HG02623 (cell line): ENCODE measurements around the gene ASTE1.
"Not testable (repeated sequence)": the region's sequence is repeated elsewhere in the genome, so short reads cannot be mapped to it uniquely, and the experiment has no call there.

ENCODE experiments used
- ATAC-seq: cut with Tn5 transposase; IDR thresholded peaks from one replicate; pipeline ENCODE4 v1.9.1; 2021; ENCODE audit warnings: moderate library complexity; ENCODE audit not compliant: unreplicated experiment

ASTE1 gene

DNA sequence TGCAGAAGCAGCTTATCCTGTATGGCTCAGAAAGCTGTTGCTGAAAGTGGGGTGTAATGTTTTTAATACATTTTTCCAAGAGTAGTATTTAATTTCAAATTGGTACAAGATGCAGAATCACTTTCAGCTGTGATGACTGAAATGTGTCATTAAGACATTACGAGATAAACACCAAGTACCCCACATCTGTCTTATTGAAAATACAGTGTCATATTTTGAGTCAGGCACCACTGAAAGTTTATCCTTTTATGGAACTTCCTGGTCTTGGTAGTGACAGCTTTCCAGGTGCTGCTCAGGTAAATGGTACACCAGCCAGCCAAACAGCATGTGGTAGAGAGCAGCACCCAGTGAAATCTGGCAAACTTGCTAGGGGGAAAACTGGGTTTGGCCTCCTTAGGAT lies 16.9 kb downstream of the ASTE1 start:
- no peak for ATAC-seq

DNA sequence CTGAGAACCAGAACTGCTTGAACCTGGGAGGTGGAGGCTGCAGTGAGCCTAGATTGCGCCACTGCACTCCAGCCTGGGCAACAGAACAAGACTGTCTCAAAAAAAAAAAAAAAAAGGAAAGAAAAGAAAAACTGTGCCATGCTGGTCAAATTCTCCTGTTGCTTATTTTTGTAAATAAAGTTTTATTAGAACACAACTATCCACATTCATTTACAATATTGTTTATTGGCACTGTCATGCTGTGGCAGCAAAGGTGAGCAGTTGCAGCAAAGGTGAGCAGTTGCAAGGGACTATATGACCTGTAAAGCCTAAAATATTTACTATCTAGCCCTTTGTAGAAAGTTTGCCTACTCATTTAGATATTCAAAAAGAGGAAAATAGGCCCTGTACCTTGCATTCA lies 18.3 kb downstream of the ASTE1 start:
- no peak for ATAC-seq

DNA sequence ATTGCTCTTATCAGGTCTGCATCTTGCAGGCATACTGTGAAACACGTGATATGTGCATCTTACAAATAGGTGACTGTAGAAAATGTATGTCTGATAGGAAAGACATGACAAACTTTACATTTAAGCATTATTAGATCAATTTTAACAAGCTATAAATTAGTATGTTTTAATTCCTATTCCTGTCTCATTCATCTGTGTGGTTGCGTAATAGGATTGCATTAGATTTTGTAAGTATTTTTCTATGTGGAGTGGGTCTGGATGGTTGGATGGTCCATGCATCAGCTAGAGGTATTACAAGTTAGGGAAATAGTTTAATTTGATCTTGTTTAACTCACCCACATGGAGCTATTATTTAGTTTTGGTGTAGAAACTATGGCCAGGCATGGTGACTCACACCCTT lies 18.8 kb downstream of the ASTE1 start:
- ATAC-seq, result no peak

DNA sequence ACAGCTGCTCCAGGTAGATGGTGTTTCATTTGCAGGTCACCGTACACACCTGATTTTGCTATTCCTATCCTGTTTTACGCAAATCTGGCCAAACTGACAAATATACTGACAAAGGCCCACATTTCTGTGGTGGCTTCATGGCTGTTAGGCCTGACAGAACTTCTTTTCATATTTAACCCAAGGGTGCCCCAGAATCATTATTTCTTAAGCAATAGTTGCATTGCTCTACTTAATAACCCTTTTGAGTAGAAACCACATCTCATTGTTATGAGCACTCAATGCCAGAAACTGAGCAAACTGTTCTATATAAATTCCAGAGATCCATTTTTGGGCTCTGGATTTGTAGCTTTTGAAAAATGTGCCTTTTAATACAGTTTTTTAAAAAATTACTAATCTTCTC lies 19.4 kb downstream of the ASTE1 start:
- no peak for ATAC-seq

DNA sequence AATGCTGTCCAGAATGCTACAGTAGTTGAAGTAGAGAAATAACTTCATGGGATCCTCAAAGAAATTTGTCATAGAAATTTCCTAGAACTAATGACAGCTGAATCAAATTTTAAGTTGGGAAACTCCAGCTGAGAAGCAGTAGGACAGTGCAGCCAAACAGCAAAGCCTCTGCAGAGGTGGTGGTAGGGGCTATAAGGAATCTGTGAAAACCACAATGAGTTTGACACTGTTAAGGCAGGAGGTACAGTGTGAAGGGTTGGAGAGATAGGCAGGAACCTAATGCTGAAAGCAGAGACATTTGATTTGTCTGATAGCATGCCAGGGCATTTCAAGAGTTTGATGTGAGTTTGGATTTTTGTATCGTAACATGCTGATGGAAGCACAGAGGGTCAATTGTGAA lies 22.0 kb downstream of the ASTE1 start:
- no peak for ATAC-seq

DNA sequence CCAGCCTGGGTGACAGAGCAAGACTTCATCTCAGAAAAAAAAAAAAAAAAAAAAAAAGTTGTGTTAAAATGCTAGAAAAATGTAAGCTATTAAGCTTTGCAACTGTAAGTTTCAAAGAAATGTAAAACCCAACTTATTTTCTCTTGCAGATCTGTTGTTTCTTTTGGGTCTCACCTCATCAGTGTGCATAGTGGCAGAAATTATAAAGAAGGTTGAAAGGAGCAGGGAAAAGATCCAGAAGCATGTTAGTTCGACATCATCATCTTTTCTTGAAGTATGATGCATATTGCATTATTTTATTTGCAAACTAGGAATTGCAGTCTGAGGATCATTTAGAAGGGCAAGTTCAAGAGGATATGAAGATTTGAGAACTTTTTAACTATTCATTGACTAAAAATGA lies 25.6 kb downstream of the ASTE1 start:
- ATAC-seq, result no peak

DNA sequence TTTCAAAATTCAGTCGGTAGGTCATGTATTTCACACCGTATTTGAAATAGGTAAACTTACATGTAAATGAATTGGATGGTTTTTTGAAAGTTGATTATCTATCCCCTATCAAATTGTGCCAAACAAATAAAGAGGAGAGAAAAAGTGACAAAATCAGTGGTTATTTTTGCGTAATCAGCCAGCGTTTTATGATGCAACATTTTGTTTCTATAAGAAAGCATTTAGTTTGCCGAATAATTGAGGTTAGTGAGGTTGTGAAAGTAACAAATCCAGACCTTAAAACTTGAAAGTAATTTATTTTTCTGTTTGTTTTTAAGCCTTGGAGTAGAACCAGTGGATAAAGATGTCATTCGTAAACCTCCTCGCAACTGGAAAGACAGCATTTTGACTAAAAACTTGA lies 29.3 kb downstream of the ASTE1 start:
- ATAC-seq, result no peak

DNA sequence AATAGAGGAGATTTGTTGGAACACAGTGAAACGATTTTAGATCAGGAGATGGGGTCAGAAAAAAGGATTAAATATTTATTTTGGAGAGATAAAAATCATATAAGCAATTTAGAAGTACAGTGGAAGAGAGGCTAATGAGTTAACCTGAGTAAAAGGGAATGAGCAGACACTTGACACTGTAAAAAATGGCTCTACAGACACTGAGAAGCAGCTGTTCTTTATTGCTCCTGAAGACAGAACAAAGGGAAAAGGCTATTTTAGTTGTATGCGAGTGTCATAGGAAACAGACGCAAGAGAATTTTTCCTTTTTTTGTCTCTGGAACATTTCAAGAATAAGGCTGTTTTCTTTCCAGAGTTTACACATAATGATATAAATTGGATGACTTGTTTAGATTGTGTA lies 34.3 kb downstream of the ASTE1 start:
- no peak for ATAC-seq

DNA sequence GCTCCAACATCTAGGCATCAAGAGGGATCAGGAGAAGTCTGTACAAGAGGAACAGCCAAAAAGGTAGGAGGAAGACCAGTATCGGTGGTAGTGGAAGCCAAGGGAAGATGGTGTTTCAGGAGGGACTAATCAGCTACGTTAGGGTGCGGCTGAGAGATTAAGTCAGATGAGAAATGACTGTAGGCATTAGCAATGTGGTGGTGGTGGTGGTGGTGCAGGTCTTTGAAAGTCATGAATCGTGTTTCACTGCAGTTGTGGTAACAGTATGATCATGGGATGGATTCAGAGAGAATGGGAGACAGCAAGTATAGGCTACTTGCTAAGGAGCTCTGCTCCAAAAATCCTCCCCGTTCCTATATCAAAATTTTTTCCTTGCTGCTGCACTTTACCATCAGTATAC lies 35.5 kb downstream of the ASTE1 start:
- no peak for ATAC-seq

DNA sequence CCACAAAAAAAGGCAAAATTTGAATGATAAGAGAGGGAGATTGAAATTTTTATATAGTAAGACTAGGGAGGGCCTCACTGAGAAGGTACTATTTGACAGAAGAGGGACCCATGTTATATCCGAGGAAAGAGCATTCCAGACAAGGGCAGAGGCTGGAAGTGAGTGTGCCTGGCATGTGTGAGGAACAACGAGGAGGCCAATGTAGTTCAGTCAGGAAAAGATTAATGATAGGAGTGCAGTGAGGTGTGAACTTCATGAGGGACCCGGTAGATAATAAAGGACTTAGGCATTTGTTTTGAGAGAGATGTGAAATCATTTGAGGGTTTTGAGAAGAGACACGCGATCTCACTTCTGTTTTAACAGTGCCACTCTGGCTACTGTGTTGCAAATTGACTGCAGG lies 36.3 kb downstream of the ASTE1 start:
- no peak for ATAC-seq

DNA sequence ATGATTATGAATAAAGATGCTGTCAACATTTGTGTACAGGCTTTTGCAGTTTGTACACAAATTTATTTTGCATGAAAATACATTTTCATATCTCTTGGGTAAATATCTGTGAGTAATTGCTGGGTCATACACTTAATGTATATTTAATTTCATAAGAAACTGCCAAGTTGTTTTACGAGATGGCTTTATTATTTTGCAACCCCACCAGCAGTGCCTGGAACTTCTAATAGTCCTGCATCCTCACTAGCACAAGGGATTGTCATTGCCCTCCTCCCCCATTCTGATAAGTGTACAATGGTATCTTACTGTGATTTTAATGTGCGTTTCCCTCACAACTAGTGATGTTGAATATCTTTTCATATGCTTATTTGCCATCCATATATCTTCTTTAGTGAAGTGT lies 45.2 kb downstream of the ASTE1 start:
- no peak for ATAC-seq

DNA sequence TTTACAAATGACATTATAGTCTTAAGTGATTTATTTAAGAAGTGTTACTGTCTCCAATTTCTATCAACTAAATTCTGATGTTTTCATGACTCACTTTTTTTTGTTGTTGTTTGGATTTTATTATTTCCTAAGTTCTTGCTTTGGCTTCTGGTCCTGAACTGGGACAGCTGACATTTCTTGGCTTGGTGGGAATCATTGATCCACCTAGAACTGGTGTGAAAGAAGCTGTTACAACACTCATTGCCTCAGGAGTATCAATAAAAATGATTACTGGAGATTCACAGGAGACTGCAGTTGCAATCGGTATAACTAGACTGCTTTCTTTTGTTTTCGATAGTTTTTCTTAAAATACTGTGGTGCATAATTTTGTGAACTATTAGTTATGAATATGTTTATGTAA lies 47.5 kb downstream of the ASTE1 start:
- ATAC-seq, result no peak

DNA sequence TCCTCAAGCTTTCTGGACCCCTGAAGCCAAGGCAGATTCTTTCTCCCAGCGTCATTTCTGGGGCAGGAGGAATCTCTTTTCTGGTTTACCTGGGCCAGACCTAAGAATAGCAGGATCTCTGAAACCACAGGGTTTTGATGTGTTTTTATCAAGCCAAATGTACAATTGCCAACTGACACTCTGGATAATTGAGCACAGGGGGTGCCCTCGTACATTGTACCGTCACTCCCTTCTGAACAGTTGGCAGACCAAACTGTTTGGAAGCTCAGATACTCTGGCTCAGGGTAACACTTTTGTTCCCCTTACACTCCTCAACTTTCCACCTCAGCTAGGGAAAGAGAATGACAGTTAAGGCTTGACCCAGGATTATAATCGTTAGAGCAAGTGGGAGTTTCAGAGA lies 49.9 kb downstream of the ASTE1 start:
- no peak for ATAC-seq

DNA sequence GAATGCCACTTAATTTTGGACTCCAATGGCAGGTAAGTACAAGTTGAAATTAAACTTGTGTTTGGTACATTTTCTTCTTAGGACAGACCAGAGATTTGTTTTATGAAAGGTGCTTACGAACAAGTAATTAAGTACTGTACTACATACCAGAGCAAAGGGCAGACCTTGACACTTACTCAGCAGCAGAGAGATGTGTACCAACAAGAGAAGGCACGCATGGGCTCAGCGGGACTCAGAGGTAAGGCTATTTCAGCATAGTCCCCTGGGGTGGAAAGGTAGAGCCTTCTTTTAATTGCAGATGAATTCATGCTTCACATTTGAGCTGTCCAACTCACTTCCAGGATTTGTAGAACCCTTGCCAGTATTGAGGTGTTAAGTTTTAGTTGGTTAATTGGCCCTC lies 51.4 kb downstream of the ASTE1 start:
- ATAC-seq, result no peak

DNA sequence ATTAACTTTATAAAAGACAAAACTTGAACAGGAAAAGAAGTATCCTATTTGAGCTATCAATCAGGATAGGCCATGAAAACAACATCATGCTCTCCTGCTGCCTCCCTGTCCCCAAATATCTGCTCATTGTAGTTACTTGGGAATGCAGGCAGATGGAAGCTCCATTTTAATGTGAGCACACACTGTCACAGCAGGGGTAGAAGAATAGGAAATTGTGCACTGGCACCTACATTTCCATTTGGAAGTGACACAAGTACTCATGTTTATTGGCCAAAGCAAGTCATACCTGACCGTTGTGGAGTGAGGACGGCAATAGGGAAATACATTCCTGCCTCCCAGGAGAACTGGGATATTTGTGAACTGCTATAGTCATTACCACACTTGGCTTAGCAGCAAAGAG lies 52.4 kb downstream of the ASTE1 start:
- no peak for ATAC-seq

DNA sequence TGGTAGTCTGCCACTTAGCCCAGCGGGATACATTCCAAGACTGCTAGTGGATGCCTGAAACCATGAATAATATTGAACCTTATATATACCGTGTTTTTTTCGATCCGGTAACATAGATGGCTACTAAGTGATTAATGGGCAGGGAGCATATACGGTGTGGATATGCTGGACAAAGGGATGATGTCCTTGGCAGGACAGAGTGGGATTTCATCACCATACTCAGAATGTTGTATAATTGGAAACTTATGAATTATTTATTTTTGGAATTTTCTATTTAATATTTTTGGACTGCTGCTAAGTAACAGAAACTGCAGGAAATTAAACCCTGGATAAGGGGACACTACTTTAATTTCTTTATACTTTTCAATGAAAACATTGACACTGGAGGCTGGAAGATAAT lies 53.2 kb downstream of the ASTE1 start:
- no peak for ATAC-seq

DNA sequence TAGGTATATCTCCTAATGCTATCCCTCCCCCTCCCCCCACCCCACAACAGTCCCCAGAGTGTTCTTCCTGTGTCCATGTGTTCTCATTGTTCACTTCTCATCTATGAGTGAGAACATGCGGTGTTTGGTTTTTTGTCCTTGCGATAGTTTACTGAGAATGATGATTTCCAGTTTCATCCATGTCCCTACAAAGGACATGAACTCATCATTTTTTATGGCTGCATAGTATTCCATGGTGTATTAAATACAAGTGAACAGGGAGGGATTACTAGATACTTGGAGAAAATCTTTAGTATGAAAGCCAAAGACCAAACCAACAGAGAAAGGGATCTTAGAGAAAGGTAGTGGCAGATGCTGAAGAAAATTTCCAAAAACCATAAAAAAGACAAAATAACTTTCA lies 54.0 kb downstream of the ASTE1 start:
- ATAC-seq, result not testable (repeated sequence)

DNA sequence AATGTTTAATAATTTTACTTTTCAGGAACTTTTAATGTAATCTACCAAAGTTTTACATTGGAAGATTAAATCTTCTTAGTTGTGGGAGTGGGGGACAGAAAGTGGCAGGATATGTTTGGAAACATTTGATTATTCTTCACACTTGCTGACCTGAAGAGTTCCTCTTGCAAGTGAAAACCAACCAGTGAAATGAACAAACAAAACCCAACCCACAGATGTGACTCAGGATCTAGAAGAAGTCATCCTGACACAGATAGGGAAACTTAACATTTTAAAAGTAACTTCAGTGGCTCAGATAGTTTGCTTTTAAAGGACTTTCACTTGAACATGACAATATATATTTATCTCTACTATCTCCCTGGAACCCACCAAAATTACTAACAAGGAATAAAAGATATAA lies 55.4 kb downstream of the ASTE1 start:
- no peak for ATAC-seq

DNA sequence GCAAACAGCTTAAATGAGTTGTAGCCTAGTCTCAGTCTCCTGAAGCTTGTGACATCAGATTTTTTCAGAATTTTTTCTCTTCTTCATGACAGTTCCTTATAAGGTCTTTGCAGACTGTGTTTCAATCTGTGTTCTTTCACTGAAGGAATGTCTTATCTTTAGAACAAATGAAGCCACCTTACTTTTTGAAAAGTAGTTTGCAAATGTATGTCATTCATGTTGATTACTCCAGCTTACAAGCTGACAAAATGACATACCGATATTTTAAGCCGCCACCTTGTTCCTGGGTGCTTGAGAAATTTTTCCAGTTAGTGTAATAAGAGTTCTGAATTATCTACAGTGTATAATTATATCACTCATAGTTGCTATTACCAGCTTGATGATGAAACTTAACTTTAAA lies 57.0 kb downstream of the ASTE1 start:
- no peak for ATAC-seq

DNA sequence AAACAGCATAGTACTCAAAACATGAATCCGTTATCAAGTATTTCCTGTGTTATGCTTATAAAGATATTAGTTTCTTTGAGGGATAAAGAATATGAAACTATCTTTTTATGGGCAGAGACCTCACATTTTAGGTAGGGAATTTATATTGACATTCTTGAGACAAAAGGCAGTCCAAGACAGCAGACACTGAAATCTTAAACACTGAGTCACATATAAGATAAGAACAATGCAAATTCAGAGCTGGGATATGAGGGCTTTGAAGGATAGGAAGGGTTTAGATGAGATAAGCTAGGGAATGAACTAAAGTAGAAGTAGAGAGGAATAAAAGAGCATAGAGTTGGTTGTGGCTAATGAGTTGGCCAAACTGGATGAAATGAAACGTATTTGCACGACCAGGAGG lies 58.4 kb downstream of the ASTE1 start:
- no peak for ATAC-seq

DNA sequence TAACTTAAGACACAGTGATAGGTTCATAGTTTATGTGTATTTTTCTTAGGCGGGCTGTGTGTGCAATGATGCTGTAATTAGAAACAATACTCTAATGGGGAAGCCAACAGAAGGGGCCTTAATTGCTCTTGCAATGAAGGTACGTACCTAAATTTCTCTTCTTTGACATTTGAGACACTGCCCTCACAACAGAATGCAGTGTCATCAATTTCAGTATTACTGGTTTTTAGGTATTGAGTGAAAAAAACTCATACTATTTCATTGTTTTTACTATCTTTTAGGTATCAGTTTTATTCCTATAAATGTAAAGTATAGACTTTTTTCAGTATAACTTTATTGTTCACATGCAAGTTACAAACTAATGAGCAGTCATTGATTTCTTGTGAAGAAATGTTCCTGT lies 59.3 kb downstream of the ASTE1 start:
- ATAC-seq, result no peak

DNA sequence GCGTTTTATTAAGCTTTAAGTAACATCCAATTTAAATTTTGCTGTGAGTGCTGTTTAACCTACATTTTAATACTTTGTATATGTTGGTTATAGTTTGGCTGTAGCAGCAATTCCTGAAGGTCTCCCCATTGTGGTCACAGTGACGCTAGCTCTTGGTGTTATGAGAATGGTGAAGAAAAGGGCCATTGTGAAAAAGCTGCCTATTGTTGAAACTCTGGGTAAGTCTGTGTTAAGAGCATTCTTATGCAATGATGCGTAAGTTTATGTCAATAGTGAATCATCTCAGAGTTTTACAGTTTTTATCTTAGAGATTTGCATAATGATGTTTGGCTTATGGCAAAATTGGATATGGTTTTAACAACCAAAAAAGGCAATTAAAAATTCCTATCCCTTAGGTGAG lies 62.7 kb downstream of the ASTE1 start:
- no peak for ATAC-seq
